ENCODE measurements around the gene MAPK8.

DNA sequence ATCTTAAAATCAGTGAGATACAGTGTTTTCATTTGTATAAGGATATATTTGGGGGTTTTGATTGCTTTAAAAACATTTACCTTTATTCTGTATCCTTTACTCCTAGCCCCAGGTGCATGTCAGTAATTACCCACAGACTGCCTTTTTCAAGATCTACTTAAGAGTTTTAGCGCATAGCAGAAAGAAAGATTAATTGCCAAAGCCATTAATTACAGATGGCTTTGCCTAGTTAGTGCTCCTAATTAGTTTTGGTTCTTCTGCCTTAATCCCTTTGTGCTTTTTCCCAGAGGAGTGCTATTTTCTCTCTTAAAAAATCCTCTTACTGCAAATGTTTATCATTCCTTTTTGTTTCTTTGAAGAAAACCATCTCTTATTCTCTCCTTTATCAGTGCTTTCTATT lies 122.8 kb downstream of the MAPK8 start:
- TF ChIP-seq, protein P1, sequence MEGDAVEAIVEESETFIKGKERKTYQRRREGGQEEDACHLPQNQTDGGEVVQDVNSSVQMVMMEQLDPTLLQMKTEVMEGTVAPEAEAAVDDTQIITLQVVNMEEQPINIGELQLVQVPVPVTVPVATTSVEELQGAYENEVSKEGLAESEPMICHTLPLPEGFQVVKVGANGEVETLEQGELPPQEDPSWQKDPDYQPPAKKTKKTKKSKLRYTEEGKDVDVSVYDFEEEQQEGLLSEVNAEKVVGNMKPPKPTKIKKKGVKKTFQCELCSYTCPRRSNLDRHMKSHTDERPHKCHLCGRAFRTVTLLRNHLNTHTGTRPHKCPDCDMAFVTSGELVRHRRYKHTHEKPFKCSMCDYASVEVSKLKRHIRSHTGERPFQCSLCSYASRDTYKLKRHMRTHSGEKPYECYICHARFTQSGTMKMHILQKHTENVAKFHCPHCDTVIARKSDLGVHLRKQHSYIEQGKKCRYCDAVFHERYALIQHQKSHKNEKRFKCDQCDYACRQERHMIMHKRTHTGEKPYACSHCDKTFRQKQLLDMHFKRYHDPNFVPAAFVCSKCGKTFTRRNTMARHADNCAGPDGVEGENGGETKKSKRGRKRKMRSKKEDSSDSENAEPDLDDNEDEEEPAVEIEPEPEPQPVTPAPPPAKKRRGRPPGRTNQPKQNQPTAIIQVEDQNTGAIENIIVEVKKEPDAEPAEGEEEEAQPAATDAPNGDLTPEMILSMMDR (IDR thresholded peaks at IDR 0.05), result no peak
- TF ChIP-seq POLR2A (IDR thresholded peaks at IDR 0.05), result no peak
